Measurements from ENCODE around the gene GMPR2. TPM values are rescaled to one million over a fixed set of nuclear protein-coding genes. Genes with fewer than 3 reads are reported as not detected.

Gene GMPR2
- total and polyA plus RNA-seq, 2 of the 13 experiments (the other 11 are each of a cell fraction or from before 2014, with no cell fraction given) = 210 to 273 TPM

- TF ChIP-seq KIAA2018 (CRISPR knock-in tag; IDR thresholded peaks at IDR 0.05; ENCODE audit: borderline replicate concordance) (peak; percentile 81; the same call in 1 of the 2 replicates), FOXK2 (IDR thresholded peaks at IDR 0.05) (peak; percentile 47; the same call in 1 of the 2 replicates), FLYWCH1 (CRISPR knock-in tag; IDR thresholded peaks at IDR 0.05) (no peak; the same call in 1 of the 2 replicates), ZNF180 (CRISPR knock-in tag; IDR thresholded peaks at IDR 0.05; ENCODE audit: borderline replicate concordance, low read depth) (0 out of 2 replicates have a peak, but pooled peaks have one; percentile 75), CREBL2 (CRISPR knock-in tag; IDR thresholded peaks at IDR 0.05; ENCODE audit: borderline replicate concordance) (no peak), MEIS2 (CRISPR knock-in tag; IDR thresholded peaks at IDR 0.05) (peak; percentile 99), FIP1L1 (IDR thresholded peaks at IDR 0.05; ENCODE audit: borderline replicate concordance, insufficient read depth, low read depth, low read length) (peak; percentile 90; the same call in 1 of the 2 replicates), ZNF766 (CRISPR knock-in tag; IDR thresholded peaks at IDR 0.05; ENCODE audit: borderline replicate concordance) (peak; percentile 99), PTBP1 (IDR thresholded peaks at IDR 0.05; ENCODE audit: low read depth, low read length, poor library complexity, severe bottlenecking) (peak; percentile 99), ZNF597 (CRISPR knock-in tag; IDR thresholded peaks at IDR 0.05) (no peak), ZNF781 (CRISPR knock-in tag; IDR thresholded peaks at IDR 0.05; ENCODE audit: borderline replicate concordance, not compliant biosample characterization) (peak; percentile 99), EZH2 (conservative IDR thresholded peaks at IDR 0.05; ENCODE audit: low read depth, low read length) (no peak), IRX3 (CRISPR knock-in tag; IDR thresholded peaks at IDR 0.05; ENCODE audit: borderline replicate concordance, low read depth) (peak; percentile 93), THRA (CRISPR knock-in tag; IDR thresholded peaks at IDR 0.05; ENCODE audit: borderline replicate concordance) (peak; percentile 90), NKX3-1 (CRISPR knock-in tag; IDR thresholded peaks at IDR 0.05) (peak; percentile 94)
These were observed 17.0 kb upstream of the GMPR2 start, which contains the start of gene MDP1 (continued) for GRCh38 chr14:24215495-24216344.
